Thyroid gland (tissue), 4 donors: ENCODE measurements around the gene PIEZO2.

ENCODE experiments used
- POLR2A ChIP-seq, 2 donors: fragments of 450-650 bp; IDR thresholded peaks; one replicate each; pipeline ENCODE4 v1.6.1; 2017; ENCODE audit warnings: antibody characterized with exemption in 2 of 2, mild to moderate bottlenecking in 2 of 2, moderate library complexity in 1 of 2
- TF ChIP-seq, protein P1 (sequence below), 6 experiments: fragments of 200-600 bp in 3 of 6; fragments of 450-650 bp in 3 of 6; sonication (generic) in 3 of 6; IDR thresholded peaks; one replicate each; pipeline ENCODE4 v1.5.1; 2016 to 2019; ENCODE audit warnings: antibody characterized with exemption in 6 of 6, mild to moderate bottlenecking in 2 of 6, inconsistent platforms in 1 of 6, moderate library complexity in 1 of 6

DNA sequence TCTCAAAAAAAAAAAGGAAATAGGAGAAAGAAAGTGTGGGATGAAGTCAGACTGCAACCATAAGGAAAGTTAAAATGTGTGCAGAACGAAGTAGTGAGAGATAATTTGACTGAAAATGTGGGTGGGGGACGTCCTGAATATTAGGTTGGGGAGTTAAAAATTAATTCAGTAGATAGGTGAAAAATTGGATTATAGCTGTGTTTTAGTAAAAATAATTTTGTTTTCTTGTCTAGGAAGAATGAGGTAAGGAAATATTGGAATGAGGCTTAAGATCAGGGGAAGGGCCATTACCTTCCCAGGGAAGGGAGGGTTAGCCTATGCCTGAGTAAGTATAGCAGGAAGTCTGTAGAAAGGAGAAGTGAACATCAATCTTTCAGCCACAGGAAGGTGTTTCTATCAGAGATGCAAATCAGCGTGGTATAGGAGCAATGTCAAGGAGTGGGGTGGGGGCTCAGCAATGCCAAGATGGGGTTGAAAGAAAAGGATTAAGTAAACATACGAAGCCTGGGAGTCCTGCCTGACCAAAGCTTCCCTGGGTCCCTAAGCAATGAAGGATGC is 250.9 kb downstream of the PIEZO2 start:
- TF ChIP-seq, protein P1, sequence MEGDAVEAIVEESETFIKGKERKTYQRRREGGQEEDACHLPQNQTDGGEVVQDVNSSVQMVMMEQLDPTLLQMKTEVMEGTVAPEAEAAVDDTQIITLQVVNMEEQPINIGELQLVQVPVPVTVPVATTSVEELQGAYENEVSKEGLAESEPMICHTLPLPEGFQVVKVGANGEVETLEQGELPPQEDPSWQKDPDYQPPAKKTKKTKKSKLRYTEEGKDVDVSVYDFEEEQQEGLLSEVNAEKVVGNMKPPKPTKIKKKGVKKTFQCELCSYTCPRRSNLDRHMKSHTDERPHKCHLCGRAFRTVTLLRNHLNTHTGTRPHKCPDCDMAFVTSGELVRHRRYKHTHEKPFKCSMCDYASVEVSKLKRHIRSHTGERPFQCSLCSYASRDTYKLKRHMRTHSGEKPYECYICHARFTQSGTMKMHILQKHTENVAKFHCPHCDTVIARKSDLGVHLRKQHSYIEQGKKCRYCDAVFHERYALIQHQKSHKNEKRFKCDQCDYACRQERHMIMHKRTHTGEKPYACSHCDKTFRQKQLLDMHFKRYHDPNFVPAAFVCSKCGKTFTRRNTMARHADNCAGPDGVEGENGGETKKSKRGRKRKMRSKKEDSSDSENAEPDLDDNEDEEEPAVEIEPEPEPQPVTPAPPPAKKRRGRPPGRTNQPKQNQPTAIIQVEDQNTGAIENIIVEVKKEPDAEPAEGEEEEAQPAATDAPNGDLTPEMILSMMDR (IDR thresholded peaks at IDR 0.05) = no peak
- TF ChIP-seq POLR2A (IDR thresholded peaks at IDR 0.05) = no peak
